Hematopoietic multipotent progenitor cell treated with erythropoietin and hydrocortisone succinate and interleukin-3 and kit ligand, for 4 days (in vitro differentiated cells): ENCODE data around the gene NENF.
"Not testable (repeated sequence)": the region's sequence is repeated elsewhere in the genome, so short reads cannot be mapped to it uniquely, and the experiment has no call there.

Experiments used
- DNase-seq: peaks from one replicate; pipeline ENCODE4 v3.0.0-alpha.2; 2015

Gene NENF

DNA sequence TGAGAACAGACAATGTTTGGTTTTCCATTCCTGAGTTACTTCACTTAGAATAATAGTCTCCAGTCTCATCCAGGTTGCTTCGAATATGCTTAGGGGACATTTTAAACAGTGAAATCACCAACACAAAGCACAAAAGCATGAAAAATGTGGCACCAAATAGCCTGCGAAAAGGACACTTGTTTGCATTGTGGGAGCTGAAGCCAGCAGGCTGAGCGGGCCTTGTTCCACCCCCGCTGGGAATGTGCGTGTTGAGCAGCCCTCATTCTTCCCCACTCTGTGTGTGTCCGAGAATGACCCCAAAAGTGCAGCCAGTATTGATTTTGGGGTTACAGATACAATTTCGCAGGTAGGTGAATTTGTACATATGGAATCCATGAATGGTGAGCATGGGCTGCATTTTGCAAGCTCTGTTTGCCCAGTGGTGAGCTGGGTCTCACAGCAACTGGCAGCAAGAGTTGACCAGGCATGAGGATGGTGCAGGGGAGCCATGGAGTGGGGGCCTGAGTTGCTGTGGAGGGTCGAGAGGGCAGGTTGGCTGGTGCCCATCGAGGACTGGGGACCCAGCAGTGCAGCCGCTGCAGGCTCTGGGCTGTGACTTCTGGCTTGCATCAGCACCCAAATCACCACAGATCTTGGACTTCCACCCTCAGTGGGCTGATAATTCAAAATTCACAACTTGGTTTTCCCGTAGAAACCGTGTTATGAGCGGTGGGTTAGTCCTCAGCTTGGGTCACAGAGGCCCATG lies 29.4 kb downstream of the NENF start:
- no peak for DNase-seq

DNA sequence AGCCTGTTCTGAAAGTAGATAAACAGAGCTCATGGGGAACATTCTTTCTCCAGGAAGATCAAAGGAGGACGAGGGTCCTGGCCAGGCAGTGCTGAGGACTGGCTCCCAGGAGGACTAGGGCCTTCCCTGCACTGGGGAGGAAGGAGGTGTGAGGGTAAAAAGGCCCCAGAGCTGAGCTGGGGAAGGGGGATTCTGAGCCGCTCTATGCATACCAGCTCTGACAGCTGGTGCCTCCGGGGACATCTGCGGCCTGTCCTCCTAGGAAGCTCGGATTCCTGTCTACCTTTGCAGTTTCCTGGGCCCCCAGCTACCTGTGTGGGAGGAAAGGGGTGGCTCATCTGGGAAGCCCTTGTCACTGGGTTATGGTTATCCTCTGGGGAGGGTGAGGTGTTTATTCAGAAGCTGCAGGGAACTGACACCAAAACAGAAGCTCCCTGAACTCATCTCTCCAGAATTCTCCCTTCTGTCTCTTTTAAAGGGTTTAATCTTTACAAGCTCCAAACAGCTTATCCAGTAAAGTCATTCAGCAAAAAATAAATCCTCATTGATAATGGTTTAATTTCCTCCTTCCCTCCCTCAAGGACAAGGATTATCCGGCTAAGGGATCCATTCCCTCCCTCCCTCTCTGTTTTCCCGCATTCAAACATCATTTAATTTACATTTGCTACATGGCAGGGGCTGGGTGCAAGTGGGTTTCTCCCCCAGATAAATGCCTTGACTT lies 31.0 kb downstream of the NENF start:
- DNase-seq, result no peak

DNA sequence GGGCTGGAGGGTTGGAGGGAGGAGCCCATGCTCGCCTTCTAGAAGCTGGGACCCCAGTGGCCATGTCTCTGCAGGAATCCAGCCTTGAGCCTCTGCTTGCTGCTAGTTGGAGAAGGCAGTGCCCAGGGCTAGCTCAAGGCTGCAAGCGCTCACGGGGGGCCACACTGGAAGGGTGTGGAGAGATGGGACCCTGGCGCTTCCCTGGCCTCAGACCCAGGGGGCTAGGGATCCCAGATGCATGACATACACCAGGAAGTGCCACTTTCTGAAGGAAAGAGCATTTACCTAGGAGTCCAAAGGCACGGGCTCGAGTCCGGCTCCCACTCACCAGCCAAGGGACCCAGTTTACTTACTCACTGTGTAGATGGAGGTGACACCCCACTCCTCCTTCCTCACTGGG lies 32.6 kb downstream of the NENF start:
- no peak for DNase-seq

DNA sequence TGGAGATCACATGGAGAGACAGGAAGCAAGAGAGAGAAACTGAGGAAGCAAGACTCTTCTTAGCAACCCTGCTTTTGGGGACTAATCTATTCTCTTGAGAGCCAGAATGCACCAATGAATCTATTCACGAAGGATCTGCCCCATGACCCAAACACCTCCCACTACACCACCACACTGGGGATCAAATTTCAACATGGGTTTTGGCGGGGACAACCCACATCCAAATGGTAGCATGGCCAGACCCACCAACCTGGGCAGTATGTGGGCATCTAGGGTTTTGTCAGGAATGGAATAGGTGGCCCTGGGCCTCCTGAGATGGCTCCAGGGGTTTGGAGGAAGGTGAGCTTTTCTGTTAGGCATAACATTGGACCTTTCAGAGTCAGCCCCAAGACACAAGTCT lies 33.7 kb downstream of the NENF start:
- DNase-seq, result no peak

DNA sequence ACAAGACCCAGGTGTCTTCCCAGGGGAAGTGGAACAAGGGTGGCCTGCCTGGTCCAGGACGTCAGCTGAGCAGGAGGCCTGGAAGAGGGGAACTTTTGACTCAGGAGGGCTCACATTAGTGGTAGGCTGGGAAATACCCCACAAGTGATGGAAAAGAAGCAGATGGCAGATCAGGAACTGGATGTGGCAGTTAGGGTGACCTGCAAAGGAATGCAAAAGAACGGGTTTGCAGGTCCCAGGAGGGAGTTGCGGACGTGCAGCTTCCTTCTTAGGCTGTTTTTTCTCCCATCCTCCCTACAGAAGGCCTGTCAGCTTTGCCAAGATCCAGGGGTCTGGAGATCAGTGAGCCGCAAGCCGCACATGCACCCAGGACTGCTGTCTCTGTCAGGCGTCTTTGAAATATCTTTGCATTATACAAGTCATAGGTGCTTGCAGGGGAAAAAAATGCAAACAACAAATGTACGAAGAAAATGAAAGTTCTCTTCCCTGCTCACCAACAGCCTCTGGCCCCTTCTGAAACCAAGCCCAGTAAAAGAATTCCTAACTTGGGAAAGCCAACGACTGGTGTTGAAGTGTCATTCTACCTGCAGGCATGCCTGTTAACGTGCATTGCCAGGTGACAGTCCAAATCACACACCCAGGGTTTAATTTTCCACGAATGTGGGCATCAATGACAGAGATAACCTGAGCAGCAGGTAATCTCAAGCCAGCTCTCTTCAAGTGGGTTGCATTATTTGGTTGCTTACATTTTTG lies 34.4 kb downstream of the NENF start:
- no peak for DNase-seq

DNA sequence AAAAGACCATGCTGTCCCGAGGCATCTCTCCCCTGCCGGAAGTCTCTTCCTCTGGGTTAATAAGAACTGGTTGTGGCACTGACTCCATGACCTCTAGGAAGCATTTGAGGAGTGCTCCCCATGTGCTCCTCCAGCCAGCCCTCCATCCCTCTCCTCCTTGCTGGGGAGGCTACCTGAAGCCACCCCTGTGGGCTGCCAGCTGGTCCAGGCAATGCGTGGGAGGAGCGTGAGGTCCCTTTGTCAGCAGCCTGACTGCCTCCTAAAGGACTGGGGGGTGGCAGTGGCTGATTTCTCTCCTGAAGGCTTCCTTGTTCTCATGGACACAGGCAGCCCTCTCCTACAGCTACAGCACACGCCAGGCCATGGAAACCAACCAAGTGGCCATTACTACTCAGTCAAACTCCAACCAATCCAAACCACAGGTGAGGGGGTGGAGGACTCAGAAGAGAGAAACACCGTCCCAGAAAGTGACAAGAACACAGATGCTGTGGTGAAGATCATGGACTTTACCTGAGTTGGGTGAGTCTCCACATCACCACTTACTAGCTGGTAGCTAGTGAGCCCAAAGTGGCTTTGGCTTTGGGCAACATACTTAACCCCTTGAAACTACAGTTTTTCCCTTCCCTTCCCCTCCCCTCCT lies 35.2 kb downstream of the NENF start:
- no peak for DNase-seq

GRCh38 chr1:212470059-212470458 lies 37.3 kb downstream of the NENF start:
- DNase-seq, result no peak

- DNase-seq, result no peak
Observed at GRCh38 chr1:212471286-212471685, 38.6 kb downstream of the NENF start.

DNA sequence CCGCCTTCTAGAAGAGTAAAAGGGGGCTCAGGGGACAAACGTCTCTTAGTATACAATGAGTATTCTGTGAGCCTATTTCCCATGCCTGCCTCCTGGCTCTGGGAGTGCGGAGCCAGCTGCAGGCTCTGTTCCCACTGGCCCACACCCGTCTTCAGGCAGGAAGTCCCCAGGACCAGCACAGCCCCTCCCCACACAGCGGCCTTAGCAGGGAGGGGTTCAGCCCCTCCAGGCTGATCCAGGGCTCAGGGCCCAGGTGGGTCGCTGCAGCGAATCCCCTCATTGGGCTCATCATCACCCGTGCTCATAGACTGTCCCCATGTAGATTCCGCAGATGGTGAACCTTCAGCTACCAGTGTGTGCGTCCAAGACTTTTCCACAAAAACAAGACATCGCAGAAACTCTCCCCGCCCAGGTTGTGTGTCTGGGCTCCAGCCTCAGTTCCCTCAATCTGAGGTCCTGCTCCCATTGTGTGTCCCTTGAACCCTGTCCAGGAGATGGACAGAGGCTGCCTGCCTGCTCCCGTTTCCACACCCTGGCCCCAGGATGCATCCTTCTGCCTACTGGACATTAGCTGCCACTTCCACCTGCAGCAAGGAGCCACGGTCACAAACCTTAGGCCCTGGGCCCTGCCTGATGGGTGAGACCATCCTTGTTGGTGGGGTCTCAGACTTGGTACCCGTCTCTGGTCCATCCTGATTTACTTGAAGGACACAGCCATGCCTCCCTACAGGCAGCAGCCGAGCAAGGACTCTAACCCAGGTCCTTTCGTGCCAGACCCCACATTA lies 39.4 kb downstream of the NENF start:
- no peak for DNase-seq

DNA sequence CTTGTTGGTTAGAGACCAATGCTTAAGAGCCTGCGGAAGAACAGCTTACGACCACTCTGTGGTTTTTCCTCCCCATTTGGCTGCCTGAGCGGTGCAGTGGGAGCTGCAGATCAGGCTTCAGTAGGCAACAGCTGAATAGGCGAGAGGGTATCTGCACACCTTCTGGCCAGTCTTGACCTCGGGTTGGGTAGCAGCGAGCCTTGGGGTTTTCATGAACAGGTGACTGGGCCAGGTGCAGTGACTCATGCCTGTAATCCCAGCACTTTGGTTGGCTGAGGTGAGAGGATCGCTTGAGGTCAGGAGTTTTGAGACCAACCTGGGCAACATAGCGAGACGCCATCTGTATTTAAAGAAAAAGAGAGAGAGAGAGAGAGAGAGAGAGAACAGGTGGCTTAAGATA lies 41.0 kb downstream of the NENF start:
- DNase-seq, result no peak

DNA sequence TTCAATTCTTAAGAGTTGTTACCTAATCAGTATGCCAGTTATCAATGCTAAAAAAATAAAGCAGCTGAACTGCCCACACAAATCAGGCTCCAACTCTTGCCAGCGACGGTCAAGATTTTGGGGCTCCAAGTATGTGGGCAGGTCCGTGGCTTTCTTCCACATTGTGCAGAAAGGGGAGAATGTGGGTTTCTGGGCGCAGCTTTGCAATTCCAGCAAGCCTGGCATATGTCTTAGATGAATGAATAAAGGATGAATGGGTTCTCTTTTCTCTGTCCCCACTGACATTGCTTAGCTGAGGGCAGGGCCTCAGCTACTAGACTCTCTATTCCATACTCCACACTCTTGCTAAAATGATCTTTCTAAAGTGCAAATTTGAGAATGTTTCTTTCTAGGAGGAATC lies 42.4 kb downstream of the NENF start:
- DNase-seq, result no peak

- not testable (repeated sequence) for DNase-seq
Observed at GRCh38 chr1:212475831-212476230, 43.1 kb downstream of the NENF start.

GRCh38 chr1:212477014-212477679 lies 44.4 kb downstream of the NENF start:
- DNase-seq, result peak; percentile 93

DNA sequence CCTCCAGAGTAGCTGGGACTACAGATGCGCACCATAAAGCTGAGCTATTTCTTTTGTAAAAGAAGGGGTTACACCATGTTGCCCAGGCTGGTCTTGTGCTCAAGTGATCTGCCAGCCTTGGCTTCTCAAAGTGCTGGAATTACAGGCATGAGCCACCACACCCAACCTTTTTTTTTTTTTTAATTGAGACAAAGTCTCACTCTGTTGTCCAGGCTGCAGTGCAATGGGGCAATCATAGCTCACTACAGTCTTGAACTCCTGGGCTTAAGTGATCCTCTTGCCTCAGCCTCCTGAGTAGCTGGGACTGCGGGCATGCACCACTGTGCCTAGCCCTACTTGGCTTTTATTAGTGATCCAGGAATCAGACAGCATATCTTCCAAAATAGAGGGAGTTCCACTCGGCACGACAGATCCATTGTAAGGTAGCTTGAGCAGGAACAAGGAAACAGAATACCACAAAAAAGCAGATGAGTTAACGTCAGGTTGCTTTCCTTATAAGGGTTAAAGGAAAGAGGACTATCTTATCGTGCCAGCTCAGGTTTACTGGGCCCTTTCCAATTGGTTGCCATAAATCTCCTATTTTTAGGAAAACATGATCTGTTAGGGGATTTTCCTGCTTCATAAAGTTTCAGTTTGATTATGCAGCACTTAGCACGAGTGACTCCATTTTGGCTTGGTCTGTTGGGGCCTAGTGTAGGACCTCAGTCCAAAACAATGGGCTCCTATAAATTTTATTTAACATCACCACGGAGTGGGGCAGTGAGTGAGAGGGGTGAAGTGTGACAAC lies 45.2 kb downstream of the NENF start:
- DNase-seq, result no peak

DNA sequence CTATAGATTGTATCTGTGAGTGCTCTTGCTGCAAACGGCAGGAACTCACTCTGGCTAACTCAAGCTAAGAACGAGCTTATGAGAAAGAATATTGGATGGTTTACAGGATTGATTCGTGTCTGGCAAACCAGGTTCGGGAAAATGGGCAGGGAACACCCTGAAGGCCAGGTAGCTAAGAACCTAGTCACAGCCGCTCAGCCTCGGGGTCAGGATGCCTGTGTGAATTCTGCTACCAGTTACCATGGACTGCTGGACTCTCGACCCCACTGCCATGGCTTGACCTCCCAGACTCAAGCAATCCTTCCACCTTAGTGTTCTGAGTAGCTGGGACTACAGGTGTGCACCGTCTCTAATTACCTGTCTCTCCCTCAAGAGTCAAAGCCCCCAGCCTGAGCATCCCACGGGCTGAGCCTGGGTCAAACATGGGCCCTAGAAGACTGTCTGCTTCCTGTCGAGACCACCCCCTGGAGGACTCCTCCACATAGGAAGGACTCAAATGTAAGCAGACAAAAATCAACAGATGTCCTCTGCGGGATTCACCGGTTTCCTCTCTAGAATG lies 45.8 kb downstream of the NENF start:
- no peak for DNase-seq

GRCh38 chr1:212479188-212479587 lies 46.5 kb downstream of the NENF start:
- no peak for DNase-seq

DNA sequence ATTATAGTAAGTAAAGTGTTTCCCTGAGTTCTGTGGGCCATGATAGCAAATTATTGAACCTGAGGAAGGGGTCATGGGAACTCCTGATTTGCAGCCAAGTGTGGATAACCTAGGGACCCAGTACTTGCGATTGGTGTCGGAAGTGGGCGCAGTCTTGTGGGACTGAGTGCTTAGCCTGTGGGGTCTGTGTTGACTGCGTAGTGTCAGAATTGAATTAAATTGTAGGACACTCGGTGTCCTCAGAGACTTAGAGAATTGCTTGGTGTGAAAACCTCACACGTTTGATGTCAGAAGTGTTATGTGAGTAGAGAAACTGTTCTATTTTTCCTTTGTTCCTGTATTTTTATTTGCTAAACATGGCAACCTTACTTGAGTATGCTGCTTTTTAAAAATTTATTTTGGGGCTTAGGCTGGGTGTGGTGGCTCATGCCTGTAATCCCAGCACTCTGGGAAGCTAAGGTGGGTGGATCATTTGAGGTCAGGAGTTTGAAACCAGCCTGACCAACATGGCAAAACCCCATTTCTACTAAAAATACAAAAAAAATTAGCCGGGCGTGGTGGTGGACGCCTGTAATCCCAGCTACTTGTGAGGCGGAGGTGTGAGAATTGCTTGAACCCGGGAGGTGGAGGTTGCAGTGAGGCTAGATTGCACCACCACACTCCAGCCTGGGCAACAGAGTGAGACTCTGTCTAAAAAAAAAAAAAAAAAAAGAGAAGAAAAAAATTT lies 48.2 kb downstream of the NENF start:
- not testable (repeated sequence) for DNase-seq

- no peak for DNase-seq
Observed at GRCh38 chr1:212481438-212481767, 48.7 kb downstream of the NENF start.

GRCh38 chr1:212482006-212482636 lies 49.4 kb downstream of the NENF start:
- no peak for DNase-seq
